ENCODE data around the gene C2CD4A. TPM values are rescaled to one million over a fixed set of nuclear protein-coding genes. Genes with fewer than 3 reads are reported as not detected.
A peak's percentile ranks its signal among the peaks of the same experiment; 100 is the strongest.

C2CD4A gene
- polyA plus RNA-seq, 4 donors: 1.0 to 2.3 TPM; not detected in 2

DNA sequence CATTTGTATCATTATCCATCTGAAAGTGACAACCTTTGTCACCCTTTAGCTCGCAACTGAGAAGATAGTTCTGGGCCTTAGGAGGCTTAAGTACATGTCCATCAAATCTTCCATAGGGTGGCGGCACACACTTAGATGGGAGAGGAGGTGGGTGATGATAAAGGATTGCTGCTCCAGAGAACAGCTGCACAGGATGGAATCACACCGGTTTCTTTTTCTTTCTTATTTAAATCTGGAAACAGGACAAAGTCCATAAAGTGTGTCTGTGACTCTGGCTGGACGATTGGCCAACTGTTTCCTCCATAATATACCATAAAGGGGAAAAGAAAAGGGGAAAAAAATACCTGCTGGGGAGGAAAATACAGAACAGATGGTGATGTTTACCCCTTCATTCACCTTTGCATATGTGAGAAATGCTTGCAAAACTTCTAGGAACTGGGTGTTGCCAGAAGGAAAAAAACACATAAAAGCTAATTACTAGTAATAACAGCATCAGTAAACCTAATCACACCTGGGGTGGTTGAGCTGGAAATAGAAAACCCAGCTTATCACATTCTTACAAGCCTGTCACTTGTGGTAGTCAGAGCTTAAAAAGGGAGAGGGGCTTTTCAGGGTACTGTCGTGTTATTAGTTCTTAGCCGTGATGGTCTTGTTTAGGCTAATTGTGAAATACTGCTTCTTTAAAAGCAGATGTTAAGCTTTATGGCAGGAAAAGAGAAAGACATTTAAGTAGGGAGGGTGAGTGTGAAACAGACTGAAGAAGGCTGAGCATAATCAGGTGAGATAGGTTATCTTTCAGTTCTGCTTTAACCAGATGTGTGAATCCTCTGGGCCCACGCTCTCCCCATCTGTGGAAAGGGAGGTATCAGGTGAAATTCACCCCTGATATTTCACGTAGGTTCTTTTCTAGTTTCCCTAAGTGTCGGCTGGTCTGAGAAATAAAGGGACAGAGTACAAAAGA is 16.7 kb downstream of the C2CD4A start:
- WGBS, 3 donors: 26 to 63% (median 41%) methylated on average over 9 of the region's 9 CpGs
- no peaks in the 10 kb centered on the region for H3K27me3 ChIP-seq (ENCODE audit: control insufficient read depth in 3 of 3, insufficient read depth in 3 of 3, low read length in 3 of 3)
- peaks cover 0 to 16% of the 10 kb centered on the region in 2 donors for H3K9me3 ChIP-seq (ENCODE audit: control insufficient read depth in 2 of 2, insufficient read depth in 1 of 2, low read depth in 1 of 2, low read length in 1 of 2)
- FAIRE-seq: no peak
- peak overlapping the region in 1 of 3 donors; percentile 86 for H3K27ac ChIP-seq (ENCODE audit: low read depth in 1 of 3, low read length in 2 of 3)
- H3K4me3 ChIP-seq (ENCODE audit: low read depth in 1 of 3, low read length in 3 of 3): no peak overlapping the region
- peaks cover 0 to 17% (median 0%) of the 10 kb centered on the region in 3 donors for H3K4me1 ChIP-seq (ENCODE audit: control insufficient read depth in 3 of 3, insufficient read depth in 2 of 3, low read depth in 1 of 3, low read length in 2 of 3)
- no peaks in the 10 kb centered on the region for H3K36me3 ChIP-seq (ENCODE audit: control insufficient read depth in 3 of 3, insufficient read depth in 2 of 3, low read depth in 1 of 3, low read length in 3 of 3)
- DNase-seq: peak; percentile 54 to 74

- peaks cover 0 to 16% of the 10 kb centered on the region in 2 donors for H3K9me3 ChIP-seq (ENCODE audit: control insufficient read depth in 2 of 2, insufficient read depth in 1 of 2, low read depth in 1 of 2, low read length in 1 of 2)
- peaks cover 0 to 17% (median 0%) of the 10 kb centered on the region in 3 donors for H3K4me1 ChIP-seq (ENCODE audit: control insufficient read depth in 3 of 3, insufficient read depth in 2 of 3, low read depth in 1 of 3, low read length in 2 of 3)
- DNase-seq: no peak
- H3K36me3 ChIP-seq (ENCODE audit: control insufficient read depth in 3 of 3, insufficient read depth in 2 of 3, low read depth in 1 of 3, low read length in 3 of 3): no peaks in the 10 kb centered on the region
- H3K4me3 ChIP-seq (ENCODE audit: low read depth in 1 of 3, low read length in 3 of 3): no peak overlapping the region
- H3K27ac ChIP-seq (ENCODE audit: low read depth in 1 of 3, low read length in 2 of 3): no peak overlapping the region
- FAIRE-seq: no peak
- 57 to 77% (median 73%) methylated on average over 4 of the region's 4 CpGs for WGBS, 3 donors
- H3K27me3 ChIP-seq (ENCODE audit: control insufficient read depth in 3 of 3, insufficient read depth in 3 of 3, low read length in 3 of 3): no peaks in the 10 kb centered on the region
These were observed 19.0 kb downstream of the C2CD4A start for GRCh38 chr15:62085740-62086139.

DNA sequence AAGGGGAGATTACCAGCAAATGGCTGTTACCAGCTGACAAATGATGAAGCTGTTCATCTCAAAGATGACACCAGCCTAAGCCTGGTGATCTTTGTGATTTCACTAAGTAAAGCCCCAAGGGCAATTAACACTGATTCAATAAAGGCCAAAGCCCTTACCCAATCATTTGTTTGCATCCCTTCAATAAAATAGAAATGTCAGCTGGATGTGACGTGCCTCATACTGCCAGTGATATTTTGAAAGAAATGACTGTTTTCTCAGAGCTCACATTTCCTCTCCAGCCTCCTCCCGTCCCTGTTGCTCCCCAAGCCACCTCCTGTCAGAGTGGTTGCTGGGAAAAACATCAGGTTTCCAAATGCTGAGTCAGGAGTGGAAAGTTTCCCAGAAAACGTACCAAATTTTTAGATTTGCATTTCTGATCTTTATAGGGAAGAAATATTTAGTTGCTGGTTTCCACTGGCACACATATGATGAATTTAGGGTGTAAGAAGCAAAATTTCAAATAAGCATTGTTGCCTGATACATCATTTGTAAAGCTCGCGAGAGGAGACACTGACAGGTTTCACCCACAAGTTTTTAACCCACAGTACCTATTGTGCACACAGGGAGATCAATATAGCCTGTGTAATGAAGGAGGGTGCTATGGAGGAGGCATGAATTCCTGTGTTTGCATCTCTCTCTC is 21.0 kb downstream of the C2CD4A start:
- Histone ChIP-seq H3K27ac (ENCODE audit: low read depth in 1 of 3, low read length in 2 of 3) (peak overlapping the region in 2 of 3 donors; percentile 6 to 38), H3K4me1 (ENCODE audit: control insufficient read depth in 3 of 3, insufficient read depth in 2 of 3, low read depth in 1 of 3, low read length in 2 of 3) (peaks cover 0 to 10% (median 0%) of the 10 kb centered on the region in 3 donors), H3K36me3 (ENCODE audit: control insufficient read depth in 3 of 3, insufficient read depth in 2 of 3, low read depth in 1 of 3, low read length in 3 of 3) (no peaks in the 10 kb centered on the region), H3K4me3 (ENCODE audit: low read depth in 1 of 3, low read length in 3 of 3) (no peak overlapping the region), H3K9me3 (ENCODE audit: control insufficient read depth in 2 of 2, insufficient read depth in 1 of 2, low read depth in 1 of 2, low read length in 1 of 2) (peaks cover 0 to 16% of the 10 kb centered on the region in 2 donors), H3K27me3 (ENCODE audit: control insufficient read depth in 3 of 3, insufficient read depth in 3 of 3, low read length in 3 of 3) (no peaks in the 10 kb centered on the region)
- no peak for FAIRE-seq
- DNase-seq: peak in 1 of 2 donors; percentile 29
- WGBS, 3 donors: 32 to 65% (median 57%) methylated on average over 5 of the region's 5 CpGs

GRCh38 chr15:62088353-62088693 is 21.5 kb downstream of the C2CD4A start:
- H3K36me3 ChIP-seq (ENCODE audit: control insufficient read depth in 3 of 3, insufficient read depth in 2 of 3, low read depth in 1 of 3, low read length in 3 of 3): no peaks in the 10 kb centered on the region
- FAIRE-seq: no peak
- 47 to 72% (median 61%) methylated on average over 1 of the region's 1 CpG for WGBS, 3 donors
- H3K4me1 ChIP-seq (ENCODE audit: control insufficient read depth in 3 of 3, insufficient read depth in 2 of 3, low read depth in 1 of 3, low read length in 2 of 3): peaks cover 0 to 7% (median 0%) of the 10 kb centered on the region in 3 donors
- H3K27ac ChIP-seq (ENCODE audit: low read depth in 1 of 3, low read length in 2 of 3): no peak overlapping the region
- no peaks in the 10 kb centered on the region for H3K27me3 ChIP-seq (ENCODE audit: control insufficient read depth in 3 of 3, insufficient read depth in 3 of 3, low read length in 3 of 3)
- no peak for DNase-seq
- no peak overlapping the region for H3K4me3 ChIP-seq (ENCODE audit: low read depth in 1 of 3, low read length in 3 of 3)
- H3K9me3 ChIP-seq (ENCODE audit: control insufficient read depth in 2 of 2, insufficient read depth in 1 of 2, low read depth in 1 of 2, low read length in 1 of 2): peaks cover 0 to 16% of the 10 kb centered on the region in 2 donors

- FAIRE-seq (no peak), DNase-seq (no peak)
- H3K36me3 ChIP-seq (ENCODE audit: control insufficient read depth in 3 of 3, insufficient read depth in 2 of 3, low read depth in 1 of 3, low read length in 3 of 3): no peaks in the 10 kb centered on the region
- peaks cover 0 to 8% (median 0%) of the 10 kb centered on the region in 3 donors for H3K4me1 ChIP-seq (ENCODE audit: control insufficient read depth in 3 of 3, insufficient read depth in 2 of 3, low read depth in 1 of 3, low read length in 2 of 3)
- no peaks in the 10 kb centered on the region for H3K27me3 ChIP-seq (ENCODE audit: control insufficient read depth in 3 of 3, insufficient read depth in 3 of 3, low read length in 3 of 3)
- peaks cover 0 to 13% of the 10 kb centered on the region in 2 donors for H3K9me3 ChIP-seq (ENCODE audit: control insufficient read depth in 2 of 2, insufficient read depth in 1 of 2, low read depth in 1 of 2, low read length in 1 of 2)
- no peak overlapping the region for H3K27ac ChIP-seq (ENCODE audit: low read depth in 1 of 3, low read length in 2 of 3)
- WGBS, 3 donors: 37 to 65% (median 51%) methylated on average over 2 of the region's 2 CpGs
- no peak overlapping the region for H3K4me3 ChIP-seq (ENCODE audit: low read depth in 1 of 3, low read length in 3 of 3)
These were observed 22.8 kb downstream of the C2CD4A start for GRCh38 chr15:62089616-62090015.

- 86 to 87% (median 86%) methylated on average over 7 of the region's 7 CpGs for WGBS, 3 donors
- Histone ChIP-seq H3K36me3 (ENCODE audit: control insufficient read depth in 3 of 3, insufficient read depth in 2 of 3, low read depth in 1 of 3, low read length in 3 of 3) (no peaks in the 10 kb centered on the region), H3K9me3 (ENCODE audit: control insufficient read depth in 2 of 2, insufficient read depth in 1 of 2, low read depth in 1 of 2, low read length in 1 of 2) (peaks cover 0 to 3% of the 10 kb centered on the region in 2 donors), H3K27me3 (ENCODE audit: control insufficient read depth in 3 of 3, insufficient read depth in 3 of 3, low read length in 3 of 3) (no peaks in the 10 kb centered on the region), H3K4me3 (ENCODE audit: low read depth in 1 of 3, low read length in 3 of 3) (no peak overlapping the region), H3K4me1 (ENCODE audit: control insufficient read depth in 3 of 3, insufficient read depth in 2 of 3, low read depth in 1 of 3, low read length in 2 of 3) (peaks cover 0 to 8% (median 0%) of the 10 kb centered on the region in 3 donors), H3K27ac (ENCODE audit: low read depth in 1 of 3, low read length in 2 of 3) (no peak overlapping the region)
- FAIRE-seq (no peak), DNase-seq (no peak)
These were observed 24.2 kb downstream of the C2CD4A start for GRCh38 chr15:62090988-62091387.

DNA sequence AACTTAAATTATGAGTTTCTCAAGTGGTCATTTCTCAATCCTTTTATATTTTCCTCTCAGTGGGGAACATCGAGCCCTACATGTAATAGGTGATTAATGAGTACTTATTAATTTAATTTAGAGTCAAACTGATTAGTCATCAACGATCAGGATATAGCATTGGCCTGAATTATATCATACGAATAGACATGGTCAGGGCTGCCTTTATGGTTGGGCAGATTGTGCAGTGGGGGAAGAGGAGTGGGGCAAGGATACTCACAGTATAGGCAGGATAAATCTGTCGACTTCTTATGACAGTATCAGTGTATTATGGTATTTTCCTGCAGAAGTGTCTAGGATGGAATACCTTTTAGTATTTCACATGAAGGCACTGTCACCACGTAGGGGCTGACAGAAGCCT is 27.0 kb downstream of the C2CD4A start:
- no peak for FAIRE-seq
- 81 to 85% (median 84%) methylated on average over 5 of the region's 5 CpGs for WGBS, 3 donors

GRCh38 chr15:62094388-62094787 is 27.6 kb downstream of the C2CD4A start:
- H3K27ac ChIP-seq (ENCODE audit: low read depth in 1 of 3, low read length in 2 of 3): peak overlapping the region in 1 of 3 donors; percentile 72
- H3K4me3 ChIP-seq (ENCODE audit: low read depth in 1 of 3, low read length in 3 of 3): no peak overlapping the region
- peaks cover 0 to 5% (median 0%) of the 10 kb centered on the region in 3 donors for H3K4me1 ChIP-seq (ENCODE audit: control insufficient read depth in 3 of 3, insufficient read depth in 2 of 3, low read depth in 1 of 3, low read length in 2 of 3)
- no peak for FAIRE-seq
- no peaks in the 10 kb centered on the region for H3K27me3 ChIP-seq (ENCODE audit: control insufficient read depth in 3 of 3, insufficient read depth in 3 of 3, low read length in 3 of 3)
- peak in 1 of 2 donors; percentile 46 for DNase-seq
- no peaks in the 10 kb centered on the region for H3K36me3 ChIP-seq (ENCODE audit: control insufficient read depth in 3 of 3, insufficient read depth in 2 of 3, low read depth in 1 of 3, low read length in 3 of 3)
- H3K9me3 ChIP-seq (ENCODE audit: control insufficient read depth in 2 of 2, insufficient read depth in 1 of 2, low read depth in 1 of 2, low read length in 1 of 2): no peaks in the 10 kb centered on the region
- 73 to 86% (median 76%) methylated on average over 7 of the region's 7 CpGs for WGBS, 3 donors

More for the DNA sequence above, 27.0 kb downstream of the C2CD4A start:
- Histone ChIP-seq H3K4me3 (ENCODE audit: low read depth in 1 of 3, low read length in 3 of 3) (no peak overlapping the region), H3K4me1 (ENCODE audit: control insufficient read depth in 3 of 3, insufficient read depth in 2 of 3, low read depth in 1 of 3, low read length in 2 of 3) (peaks cover 0 to 5% (median 0%) of the 10 kb centered on the region in 3 donors), H3K27ac (ENCODE audit: low read depth in 1 of 3, low read length in 2 of 3) (peak overlapping the region in 1 of 3 donors; percentile 72), H3K9me3 (ENCODE audit: control insufficient read depth in 2 of 2, insufficient read depth in 1 of 2, low read depth in 1 of 2, low read length in 1 of 2) (no peaks in the 10 kb centered on the region), H3K27me3 (ENCODE audit: control insufficient read depth in 3 of 3, insufficient read depth in 3 of 3, low read length in 3 of 3) (no peaks in the 10 kb centered on the region), H3K36me3 (ENCODE audit: control insufficient read depth in 3 of 3, insufficient read depth in 2 of 3, low read depth in 1 of 3, low read length in 3 of 3) (no peaks in the 10 kb centered on the region)
- no peak for DNase-seq
